Measurements from ENCODE around the gene TBC1D14. TPM values are rescaled to one million over a fixed set of nuclear protein-coding genes. Genes with fewer than 3 reads are reported as not detected.

TBC1D14 gene
- total and polyA plus RNA-seq, 2 of the 8 experiments (the other 6 are each of a cell fraction or from before 2014, with no cell fraction given): 45.6 to 48.2 TPM

- Histone ChIP-seq H3K4me2 (ENCODE audit: insufficient read depth in 1 of 2, low read depth in 2 of 2, low read length in 2 of 2) (no peak overlapping the region; a peak in 1 of 4 replicates), H2BK12ac (ENCODE audit: low read depth, low read length) (peak overlapping the region; percentile 81; the same call in 1 of the 2 replicates), H3K27me3 (replicated peaks in 1 of 4; ENCODE audit: control insufficient read depth in 3 of 4, extremely low read depth in 1 of 4, insufficient read depth in 3 of 4, low read length in 3 of 4) (no peaks in the 10 kb centered on the region), H3K79me2 (ENCODE audit: control insufficient read depth in 1 of 2, insufficient read depth in 2 of 2, low read length in 2 of 2) (peaks cover 0 to 4% of the 10 kb centered on the region in 2 experiments; a peak in 1 of 4 replicates), H3K27ac (ENCODE audit: low read depth, low read length) (0 out of 2 replicates have a peak overlapping the region, but pooled peaks have one; percentile 8), H4K5ac (ENCODE audit: insufficient read length, low read depth, low read length) (no peak overlapping the region), H4K91ac (replicated peaks; ENCODE audit: insufficient read length, low read length) (no peak overlapping the region), H3K56ac (replicated peaks; ENCODE audit: insufficient read length, low read depth, low read length) (no peak overlapping the region), H2AFZ (ENCODE audit: low read length) (no peak overlapping the region), H3K14ac (ENCODE audit: insufficient read length) (no peak overlapping the region), H2BK120ac (replicated peaks; ENCODE audit: low read depth, low read length) (no peak overlapping the region), H3K4me3 (ENCODE audit: extremely low read depth in 1 of 4, insufficient read depth in 2 of 4, low read depth in 3 of 4, low read length in 4 of 4) (no peak overlapping the region), H3K23ac (ENCODE audit: insufficient read length) (no peak overlapping the region), H3K9me3 (ENCODE audit: insufficient read depth in 2 of 2, low read depth in 1 of 2, low read length in 1 of 2) (no peaks in the 10 kb centered on the region), H2BK20ac (ENCODE audit: low read length) (no peak overlapping the region), H3K23me2 (ENCODE audit: low read depth, low read length) (no peaks in the 10 kb centered on the region), H4K20me1 (replicated peaks in 1 of 2; ENCODE audit: control insufficient read depth in 1 of 2, insufficient read depth in 2 of 2, low read length in 2 of 2) (no peaks in the 10 kb centered on the region), H2AK5ac (ENCODE audit: low read depth, low read length) (no peak overlapping the region), H3K79me1 (ENCODE audit: low read depth, low read length) (peaks cover 8% of the 10 kb centered on the region; the same call in 1 of the 2 replicates), H3K18ac (ENCODE audit: extremely low read depth, low read length) (no peak overlapping the region), H3K4ac (replicated peaks; ENCODE audit: insufficient read length, low read depth, low read length) (no peak overlapping the region), H3K9ac (replicated peaks in 1 of 4; ENCODE audit: extremely low read depth in 1 of 4, low read depth in 3 of 4, low read length in 3 of 4) (no peak overlapping the region), H2BK15ac (ENCODE audit: low read length) (no peak overlapping the region), H3K36me3 (ENCODE audit: control insufficient read depth in 2 of 4, insufficient read depth in 4 of 4, low read length in 3 of 4) (no peaks in the 10 kb centered on the region), H3K4me1 (replicated peaks in 1 of 4; ENCODE audit: control insufficient read depth in 3 of 4, insufficient read depth in 4 of 4, low read length in 3 of 4) (peaks cover 15 to 23% (median 19%) of the 10 kb centered on the region in 4 experiments; a peak in 6 of 7 replicates), H4K8ac (ENCODE audit: extremely low read depth, insufficient read depth, low read length) (peak overlapping the region; percentile 28; the same call in 1 of the 2 replicates), H2BK5ac (ENCODE audit: low read depth, low read length) (no peak overlapping the region)
- ChIA-PET POLR2A (ENCODE audit: partially characterized antibody) (interaction anchor here (0.9 to 3.8 kb wide), 10 partner anchors 10 to 93 kb away, joined by 3 to 29 read pairs (median 4); partner anchors contain the start of gene GRPEL1), CTCF (ENCODE audit: partially characterized antibody) (interaction anchor here (0.6 to 5.0 kb wide), 36 partner anchors 9 to 713 kb away, joined by 3 to 31 read pairs (median 6); partner anchors contain the start of genes GRPEL1 and TBC1D14)
- DNase-seq (ENCODE audit: low read depth in 1 of 2, low spot score in 2 of 2): peak; percentile 87 to 95
- 34% methylated on average over 7 of the region's 7 CpGs; no CpG with 5 or more reads in 1 of the 2 experiments for WGBS, 2 experiments (ENCODE audit: extremely low coverage in 1 of 2, insufficient coverage in 1 of 2, insufficient read length in 1 of 2, insufficient replicate concordance in 2 of 2, low coverage in 1 of 2, low lambda C conversion rate in 2 of 2, missing lambda C conversion rate in 1 of 2)
- FAIRE-seq: peak; percentile 99
- TF ChIP-seq USF2 (IDR thresholded peaks at IDR 0.05; ENCODE audit: low read length) (no peak), RXRA (IDR thresholded peaks at IDR 0.05; ENCODE audit: insufficient read depth, low read depth, low read length) (no peak), POLR2AphosphoS5 (IDR thresholded peaks at IDR 0.05; ENCODE audit: low read depth, low read length) (no peak), RAD21 (IDR thresholded peaks at IDR 0.05 in 1 of 2, conservative IDR thresholded peaks at IDR 0.05 in 1 of 2; ENCODE audit: low read depth in 2 of 2, low read length in 2 of 2) (peak; percentile 58 to 77), MAFK (IDR thresholded peaks at IDR 0.05; ENCODE audit: low read depth, low read length) (no peak), ATF2 (IDR thresholded peaks at IDR 0.05; ENCODE audit: low read length) (0 out of 2 replicates have a peak, but pooled peaks have one; percentile 45), ATF3 (IDR thresholded peaks at IDR 0.05; ENCODE audit: insufficient read depth, low read depth, low read length) (no peak)
These were observed 64.7 kb downstream of the TBC1D14 start for GRCh38 chr4:6974138-6974848.
